Measurements from ENCODE around the gene RCHY1. TPM values are rescaled to one million over a fixed set of nuclear protein-coding genes. Genes with fewer than 3 reads are reported as not detected.

The RCHY1 gene
- total and polyA plus RNA-seq, 2 donors (not counting 1 experiment from before 2014, with no cell fraction given): 34.5 to 49.3 TPM

DNA sequence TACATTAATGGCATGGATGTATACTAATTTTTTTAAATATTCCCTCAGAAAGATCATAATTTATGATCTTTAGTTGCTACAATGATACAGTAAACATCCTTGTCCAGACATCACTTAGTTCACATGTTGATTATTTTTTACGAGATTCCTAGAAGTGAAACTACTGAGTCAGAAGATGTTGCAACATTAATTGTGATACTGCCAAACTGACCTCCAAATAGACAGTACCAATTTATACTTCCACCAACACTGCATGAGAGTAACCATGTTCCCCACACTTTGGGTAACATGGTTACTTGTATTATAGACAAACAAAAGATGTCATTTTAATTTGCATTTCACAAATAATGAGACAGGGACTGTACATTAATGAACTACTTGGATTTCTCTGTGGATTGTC is 19.6 kb downstream of the RCHY1 start:
- no peaks in the 10 kb centered on the region for H3K27me3 ChIP-seq (ENCODE audit: control insufficient read depth, insufficient read depth, low read length)
- H3K9ac ChIP-seq (ENCODE audit: insufficient read depth, low read length): no peak overlapping the region
- no peaks in the 10 kb centered on the region for H3K9me3 ChIP-seq (ENCODE audit: control insufficient read depth, insufficient read depth, low read depth, low read length)
- no peaks in the 10 kb centered on the region for H3K36me3 ChIP-seq (ENCODE audit: control insufficient read depth, insufficient read depth, low read length)
- H4K20me1 ChIP-seq (ENCODE audit: control insufficient read depth, extremely low read depth, insufficient read depth, low read length): no peaks in the 10 kb centered on the region
- H2AFZ ChIP-seq (ENCODE audit: low read length): no peak overlapping the region
- H3K79me2 ChIP-seq (ENCODE audit: control insufficient read depth, insufficient read depth, low read length): peaks cover 3% of the 10 kb centered on the region
- peak; percentile 66 to 88 for DNase-seq (ENCODE audit: low read depth in 2 of 2)
- no peak overlapping the region for H3K4me3 ChIP-seq (replicated peaks in 1 of 4; ENCODE audit: control extremely low read depth in 1 of 4, insufficient read depth in 1 of 4, low read depth in 3 of 4, low read length in 4 of 4)
- TF ChIP-seq EZH2 (IDR thresholded peaks at IDR 0.05; ENCODE audit: low read length, missing control alignments): no peak
- TF ChIP-seq, protein P1, sequence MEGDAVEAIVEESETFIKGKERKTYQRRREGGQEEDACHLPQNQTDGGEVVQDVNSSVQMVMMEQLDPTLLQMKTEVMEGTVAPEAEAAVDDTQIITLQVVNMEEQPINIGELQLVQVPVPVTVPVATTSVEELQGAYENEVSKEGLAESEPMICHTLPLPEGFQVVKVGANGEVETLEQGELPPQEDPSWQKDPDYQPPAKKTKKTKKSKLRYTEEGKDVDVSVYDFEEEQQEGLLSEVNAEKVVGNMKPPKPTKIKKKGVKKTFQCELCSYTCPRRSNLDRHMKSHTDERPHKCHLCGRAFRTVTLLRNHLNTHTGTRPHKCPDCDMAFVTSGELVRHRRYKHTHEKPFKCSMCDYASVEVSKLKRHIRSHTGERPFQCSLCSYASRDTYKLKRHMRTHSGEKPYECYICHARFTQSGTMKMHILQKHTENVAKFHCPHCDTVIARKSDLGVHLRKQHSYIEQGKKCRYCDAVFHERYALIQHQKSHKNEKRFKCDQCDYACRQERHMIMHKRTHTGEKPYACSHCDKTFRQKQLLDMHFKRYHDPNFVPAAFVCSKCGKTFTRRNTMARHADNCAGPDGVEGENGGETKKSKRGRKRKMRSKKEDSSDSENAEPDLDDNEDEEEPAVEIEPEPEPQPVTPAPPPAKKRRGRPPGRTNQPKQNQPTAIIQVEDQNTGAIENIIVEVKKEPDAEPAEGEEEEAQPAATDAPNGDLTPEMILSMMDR (conservative IDR thresholded peaks at IDR 0.05 in 1 of 2, IDR thresholded peaks at IDR 0.05 in 1 of 2; ENCODE audit: low read depth in 1 of 2, low read length in 2 of 2): no peak
- peak overlapping the region; percentile 13 for H3K4me2 ChIP-seq (ENCODE audit: extremely low read depth, insufficient read depth, low read length)
- H3K4me1 ChIP-seq (ENCODE audit: control insufficient read depth, extremely low read depth, insufficient read depth, low read length): no peaks in the 10 kb centered on the region
- no peak overlapping the region for H3K27ac ChIP-seq (ENCODE audit: insufficient read depth, low read length)

DNA sequence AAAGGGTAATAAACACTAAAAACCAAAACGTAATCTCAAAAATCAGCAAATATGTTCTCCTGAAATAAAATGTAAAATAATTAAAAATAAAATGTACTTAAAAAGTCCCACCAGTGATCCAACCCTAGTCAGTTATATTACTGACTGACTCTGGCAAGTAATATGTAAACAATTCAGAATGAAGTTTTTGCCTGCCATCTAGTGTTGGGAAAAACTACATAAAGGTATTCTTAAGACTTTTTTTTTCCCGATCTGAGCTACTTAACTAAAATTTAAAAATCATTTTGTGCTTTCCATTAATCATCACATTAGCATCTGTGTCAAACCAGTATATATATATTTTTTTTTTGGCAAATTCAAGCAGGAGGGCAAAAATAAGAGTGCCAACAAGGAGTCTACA is 24.0 kb downstream of the RCHY1 start:
- TF ChIP-seq, protein P1 (conservative IDR thresholded peaks at IDR 0.05 in 1 of 2, IDR thresholded peaks at IDR 0.05 in 1 of 2; ENCODE audit: low read depth in 1 of 2, low read length in 2 of 2): peak in 1 of 2 donors; percentile 34
- no peak for TF ChIP-seq EZH2 (IDR thresholded peaks at IDR 0.05; ENCODE audit: low read length, missing control alignments)
- no peak overlapping the region for H2AFZ ChIP-seq (ENCODE audit: low read length)
- H3K4me1 ChIP-seq (ENCODE audit: control insufficient read depth, extremely low read depth, insufficient read depth, low read length): no peaks in the 10 kb centered on the region
- no peaks in the 10 kb centered on the region for H4K20me1 ChIP-seq (ENCODE audit: control insufficient read depth, extremely low read depth, insufficient read depth, low read length)
- no peak overlapping the region for H3K4me2 ChIP-seq (ENCODE audit: extremely low read depth, insufficient read depth, low read length)
- DNase-seq (ENCODE audit: low read depth in 2 of 2): peak; percentile 18 to 75
- no peaks in the 10 kb centered on the region for H3K27me3 ChIP-seq (ENCODE audit: control insufficient read depth, insufficient read depth, low read length)
- H3K36me3 ChIP-seq (ENCODE audit: control insufficient read depth, insufficient read depth, low read length): peaks cover 2% of the 10 kb centered on the region
- no peaks in the 10 kb centered on the region for H3K9me3 ChIP-seq (ENCODE audit: control insufficient read depth, insufficient read depth, low read depth, low read length)
- H3K79me2 ChIP-seq (ENCODE audit: control insufficient read depth, insufficient read depth, low read length): no peaks in the 10 kb centered on the region
- H3K9ac ChIP-seq (ENCODE audit: insufficient read depth, low read length): no peak overlapping the region
- H3K4me3 ChIP-seq (replicated peaks in 1 of 4; ENCODE audit: control extremely low read depth in 1 of 4, insufficient read depth in 1 of 4, low read depth in 3 of 4, low read length in 4 of 4): no peak overlapping the region
- H3K27ac ChIP-seq (ENCODE audit: insufficient read depth, low read length): no peak overlapping the region

DNA sequence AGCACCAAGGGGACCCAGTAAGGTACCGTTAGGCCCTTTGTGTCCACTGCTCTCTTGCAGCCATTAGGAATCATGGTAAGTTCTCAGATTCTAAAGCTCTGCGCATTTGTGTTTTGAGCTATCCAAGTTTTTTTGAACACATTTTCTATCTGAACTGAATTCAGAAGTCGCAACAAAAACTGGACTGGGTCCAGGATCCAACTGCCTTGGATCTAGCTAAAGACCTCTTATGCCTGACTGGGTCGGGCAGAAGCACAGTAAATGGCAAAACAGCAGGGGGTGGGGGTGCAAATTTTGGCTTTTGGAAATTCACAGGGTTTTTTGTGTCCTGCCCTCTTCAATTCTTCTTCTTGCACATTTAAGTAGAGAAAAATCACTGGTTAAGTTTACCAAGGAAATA is 30.0 kb downstream of the RCHY1 start:
- no peak overlapping the region for H3K9ac ChIP-seq (ENCODE audit: insufficient read depth, low read length)
- H3K4me1 ChIP-seq (ENCODE audit: control insufficient read depth, extremely low read depth, insufficient read depth, low read length): no peaks in the 10 kb centered on the region
- no peak overlapping the region for H3K4me3 ChIP-seq (replicated peaks in 1 of 4; ENCODE audit: control extremely low read depth in 1 of 4, insufficient read depth in 1 of 4, low read depth in 3 of 4, low read length in 4 of 4)
- no peak overlapping the region for H3K4me2 ChIP-seq (ENCODE audit: extremely low read depth, insufficient read depth, low read length)
- H3K27ac ChIP-seq (ENCODE audit: insufficient read depth, low read length): no peak overlapping the region
- H3K9me3 ChIP-seq (ENCODE audit: control insufficient read depth, insufficient read depth, low read depth, low read length): no peaks in the 10 kb centered on the region
- no peak overlapping the region for H2AFZ ChIP-seq (ENCODE audit: low read length)
- DNase-seq (ENCODE audit: low read depth in 2 of 2): no peak
- H3K36me3 ChIP-seq (ENCODE audit: control insufficient read depth, insufficient read depth, low read length): peaks cover 7% of the 10 kb centered on the region
- no peaks in the 10 kb centered on the region for H4K20me1 ChIP-seq (ENCODE audit: control insufficient read depth, extremely low read depth, insufficient read depth, low read length)
- no peaks in the 10 kb centered on the region for H3K27me3 ChIP-seq (ENCODE audit: control insufficient read depth, insufficient read depth, low read length)
- H3K79me2 ChIP-seq (ENCODE audit: control insufficient read depth, insufficient read depth, low read length): no peaks in the 10 kb centered on the region
- no peak for TF ChIP-seq EZH2 (IDR thresholded peaks at IDR 0.05; ENCODE audit: low read length, missing control alignments)
- TF ChIP-seq, protein P1 (conservative IDR thresholded peaks at IDR 0.05 in 1 of 2, IDR thresholded peaks at IDR 0.05 in 1 of 2; ENCODE audit: low read depth in 1 of 2, low read length in 2 of 2): no peak
